Esophagus muscularis mucosa (tissue), 3 donors: ENCODE data around the gene NAV2.

Experiments used
- POLR2AphosphoS5 ChIP-seq, 2 donors: sonication (generic); formaldehyde crosslinking; IDR thresholded peaks; one replicate each; pipeline ENCODE4 v1.6.1; 2017; ENCODE audit warnings: antibody characterized with exemption in 2 of 2
- TF ChIP-seq, protein P1 (sequence below), 3 experiments: fragments of 200-600 bp in 2 of 3; fragments of 450-650 bp in 1 of 3; sonication (generic) in 2 of 3; IDR thresholded peaks; one replicate each; pipeline ENCODE4 v1.5.1; 2017 to 2019; ENCODE audit warnings: antibody characterized with exemption in 3 of 3, mild to moderate bottlenecking in 2 of 3, moderate library complexity in 1 of 3

DNA sequence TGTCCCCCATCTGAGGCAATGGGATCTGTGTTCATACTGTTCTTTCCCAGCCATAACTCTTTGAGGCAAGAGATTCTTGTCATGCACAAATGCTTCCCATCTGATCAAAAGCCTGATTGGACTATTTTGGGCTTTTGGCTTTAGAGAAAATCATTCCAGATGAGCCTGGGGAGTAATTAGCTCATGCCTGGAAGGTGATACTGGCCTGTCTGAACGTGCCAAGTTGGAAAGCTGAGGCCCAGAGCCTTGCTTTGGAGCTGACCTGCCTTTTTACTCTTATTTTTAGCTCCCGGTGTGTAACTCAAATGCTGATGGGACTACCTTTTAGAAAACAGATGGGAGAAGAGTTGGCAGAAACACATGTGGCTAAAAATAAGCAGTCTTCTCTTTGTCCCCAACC lies 342.7 kb downstream of the NAV2 start:
- TF ChIP-seq POLR2AphosphoS5 (IDR thresholded peaks at IDR 0.05), result no peak
- TF ChIP-seq, protein P1, sequence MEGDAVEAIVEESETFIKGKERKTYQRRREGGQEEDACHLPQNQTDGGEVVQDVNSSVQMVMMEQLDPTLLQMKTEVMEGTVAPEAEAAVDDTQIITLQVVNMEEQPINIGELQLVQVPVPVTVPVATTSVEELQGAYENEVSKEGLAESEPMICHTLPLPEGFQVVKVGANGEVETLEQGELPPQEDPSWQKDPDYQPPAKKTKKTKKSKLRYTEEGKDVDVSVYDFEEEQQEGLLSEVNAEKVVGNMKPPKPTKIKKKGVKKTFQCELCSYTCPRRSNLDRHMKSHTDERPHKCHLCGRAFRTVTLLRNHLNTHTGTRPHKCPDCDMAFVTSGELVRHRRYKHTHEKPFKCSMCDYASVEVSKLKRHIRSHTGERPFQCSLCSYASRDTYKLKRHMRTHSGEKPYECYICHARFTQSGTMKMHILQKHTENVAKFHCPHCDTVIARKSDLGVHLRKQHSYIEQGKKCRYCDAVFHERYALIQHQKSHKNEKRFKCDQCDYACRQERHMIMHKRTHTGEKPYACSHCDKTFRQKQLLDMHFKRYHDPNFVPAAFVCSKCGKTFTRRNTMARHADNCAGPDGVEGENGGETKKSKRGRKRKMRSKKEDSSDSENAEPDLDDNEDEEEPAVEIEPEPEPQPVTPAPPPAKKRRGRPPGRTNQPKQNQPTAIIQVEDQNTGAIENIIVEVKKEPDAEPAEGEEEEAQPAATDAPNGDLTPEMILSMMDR (IDR thresholded peaks at IDR 0.05), result no peak
